Measurements from ENCODE around the gene AQP12B. TPM values are rescaled to one million over a fixed set of nuclear protein-coding genes. Genes with fewer than 3 reads are reported as not detected.

AQP12B gene
- total and polyA plus RNA-seq, 7 experiments from 2014 or later, result not detected

DNA sequence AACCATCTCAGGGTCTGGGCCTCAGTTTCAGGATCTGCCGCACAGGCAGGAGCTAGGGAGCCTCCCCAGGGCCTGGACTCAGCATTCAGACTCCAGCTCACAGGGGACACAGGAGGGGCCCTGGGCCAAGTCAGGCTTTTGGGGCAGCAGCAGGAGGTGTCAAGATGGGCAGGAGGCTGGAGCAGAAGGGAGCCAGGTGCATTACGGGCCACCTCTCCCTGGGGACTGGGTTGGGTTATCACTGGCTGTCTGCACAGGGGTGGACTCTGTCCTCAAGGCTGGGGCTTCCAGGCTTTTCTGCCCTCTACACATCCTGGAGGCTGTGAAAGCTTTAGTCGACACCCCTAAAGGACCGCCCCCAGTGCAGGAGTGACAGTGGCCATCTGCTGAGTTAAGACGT lies 29.0 kb upstream of the AQP12B start:
- H3K4me3 Mint-ChIP-seq, result no peak overlapping the region
- H3K27me3 Mint-ChIP-seq, result peaks cover 0 to 19% (median 0%) of the 10 kb centered on the region in 5 donors

DNA sequence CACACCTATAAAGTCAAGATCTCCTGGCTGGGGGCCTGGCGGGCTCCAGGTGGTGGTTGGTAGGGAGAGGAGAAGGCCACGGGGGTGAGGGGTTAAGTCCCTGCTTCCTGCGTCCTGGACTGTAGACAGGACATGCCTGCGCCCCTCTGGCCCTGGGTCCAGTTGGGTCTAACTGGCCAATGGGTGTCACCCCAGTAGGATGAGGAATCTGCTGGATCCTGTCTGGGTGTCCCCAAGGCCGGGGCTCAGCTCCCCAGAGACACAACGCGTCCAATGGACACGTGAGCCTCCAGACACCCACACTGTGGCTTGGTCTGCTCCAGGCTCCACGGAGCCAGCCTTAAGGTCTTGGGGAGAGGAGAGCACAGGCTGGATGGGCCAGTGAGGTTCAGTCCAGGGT lies 28.6 kb upstream of the AQP12B start:
- H3K4me3 ChIP-seq (ENCODE audit: low read length), result no peak overlapping the region
- no peaks in the 10 kb centered on the region for H3K27me3 ChIP-seq (ENCODE audit: control insufficient read depth in 2 of 2, insufficient read depth in 2 of 2, low read length in 2 of 2)
- Mint-ChIP-seq H3K36me3 (no peaks in the 10 kb centered on the region), H3K9me3 (no peaks in the 10 kb centered on the region), H3K4me3 (no peak overlapping the region), H3K27ac (no peak overlapping the region), H3K4me1 (no peaks in the 10 kb centered on the region), H3K27me3 (peaks cover 0 to 19% (median 0%) of the 10 kb centered on the region in 5 donors)
- H3K27ac ChIP-seq (ENCODE audit: low read depth, low read length), result no peak overlapping the region
- DNase-seq (no peak), ATAC-seq (no peak)
- intact Hi-C loops (cut with micrococcal nuclease), result no loop called here
- H3K36me3 ChIP-seq (ENCODE audit: control insufficient read depth in 2 of 3, insufficient read depth in 3 of 3, low read length in 3 of 3), result no peaks in the 10 kb centered on the region
- CTCF ChIA-PET, result no interaction called here
- no peaks in the 10 kb centered on the region for H3K4me1 ChIP-seq (ENCODE audit: control insufficient read depth in 2 of 2, insufficient read depth in 2 of 2, low read length in 2 of 2)
- POLR2A ChIA-PET, result no interaction called here
- no peaks in the 10 kb centered on the region for H3K9me3 ChIP-seq (ENCODE audit: control insufficient read depth in 2 of 3, low read length in 3 of 3)

More for the DNA sequence above, 29.0 kb upstream of the AQP12B start:
- ChIA-PET POLR2A (no interaction called here), CTCF (no interaction called here)
- no peaks in the 10 kb centered on the region for H3K4me1 ChIP-seq (ENCODE audit: control insufficient read depth in 2 of 2, insufficient read depth in 2 of 2, low read length in 2 of 2)
- Mint-ChIP-seq H3K9me3 (no peaks in the 10 kb centered on the region), H3K27ac (no peak overlapping the region), H3K36me3 (no peaks in the 10 kb centered on the region), H3K4me1 (no peaks in the 10 kb centered on the region)
- no peaks in the 10 kb centered on the region for H3K9me3 ChIP-seq (ENCODE audit: control insufficient read depth in 2 of 3, low read length in 3 of 3)
- ATAC-seq (no peak), DNase-seq (no peak)
- no peak overlapping the region for H3K27ac ChIP-seq (ENCODE audit: low read depth, low read length)
- no peaks in the 10 kb centered on the region for H3K36me3 ChIP-seq (ENCODE audit: control insufficient read depth in 2 of 3, insufficient read depth in 3 of 3, low read length in 3 of 3)
- intact Hi-C loops (cut with micrococcal nuclease), result no loop called here
- H3K27me3 ChIP-seq (ENCODE audit: control insufficient read depth in 2 of 2, insufficient read depth in 2 of 2, low read length in 2 of 2), result no peaks in the 10 kb centered on the region
- H3K4me3 ChIP-seq (ENCODE audit: low read length), result no peak overlapping the region

GRCh38 chr2:240708457-240708856 lies 25.8 kb upstream of the AQP12B start:
- POLR2A ChIA-PET, result no interaction called here
- Mint-ChIP-seq H3K27me3 (peaks cover under 1 to 36% (median 5%) of the 10 kb centered on the region in 5 donors), H3K4me1 (peaks cover 11 to 15% (median 14%) of the 10 kb centered on the region in 7 donors), H3K36me3 (no peaks in the 10 kb centered on the region), H3K27ac (no peak overlapping the region), H3K9me3 (peaks cover 0 to 3% (median 0%) of the 10 kb centered on the region in 11 donors), H3K4me3 (no peak overlapping the region)
- ATAC-seq, result no peak
- Histone ChIP-seq H3K4me3 (ENCODE audit: low read length) (no peak overlapping the region), H3K4me1 (ENCODE audit: control insufficient read depth in 2 of 2, insufficient read depth in 2 of 2, low read length in 2 of 2) (peaks cover 10 to 21% of the 10 kb centered on the region in 2 donors), H3K9me3 (ENCODE audit: control insufficient read depth in 2 of 3, low read length in 3 of 3) (no peaks in the 10 kb centered on the region), H3K27ac (ENCODE audit: low read depth, low read length) (no peak overlapping the region), H3K27me3 (ENCODE audit: control insufficient read depth in 2 of 2, insufficient read depth in 2 of 2, low read length in 2 of 2) (peaks cover 0 to 3% of the 10 kb centered on the region in 2 donors), H3K36me3 (ENCODE audit: control insufficient read depth in 2 of 3, insufficient read depth in 3 of 3, low read length in 3 of 3) (no peaks in the 10 kb centered on the region)
- CTCF ChIA-PET, result no interaction called here
- intact Hi-C loops (cut with micrococcal nuclease), result loop anchor here in 1 of 2 donors (10.0 kb wide), 2 partner anchors 114 to 194 kb away; no protein-coding TSS in a partner anchor
- DNase-seq, result no peak

DNA sequence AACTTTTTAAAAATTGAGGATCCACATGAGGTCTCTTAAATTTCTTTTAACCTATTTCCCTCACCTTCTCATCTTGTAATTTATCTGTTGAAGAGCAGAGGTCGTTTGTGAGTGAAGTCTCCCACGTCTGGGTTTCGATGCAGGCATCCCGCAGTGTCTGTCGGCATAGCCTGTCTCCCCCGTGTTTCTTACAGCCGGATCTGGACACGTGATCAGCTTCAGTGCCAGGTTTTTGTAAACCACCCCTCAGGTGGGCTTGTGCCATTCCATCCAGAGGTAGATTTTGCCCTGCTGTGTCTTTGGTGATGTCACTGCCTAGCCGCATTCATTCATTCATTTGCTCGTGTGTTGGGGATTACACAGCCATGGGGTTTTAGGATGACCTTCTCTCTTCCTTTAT lies 25.1 kb upstream of the AQP12B start:
- CTCF ChIA-PET, result no interaction called here
- H3K4me3 Mint-ChIP-seq, result no peak overlapping the region
- Histone ChIP-seq H3K4me3 (ENCODE audit: low read length) (no peak overlapping the region), H3K4me1 (ENCODE audit: control insufficient read depth in 2 of 2, insufficient read depth in 2 of 2, low read length in 2 of 2) (peaks cover 10 to 22% of the 10 kb centered on the region in 2 donors), H3K27ac (ENCODE audit: low read depth, low read length) (no peak overlapping the region), H3K36me3 (ENCODE audit: control insufficient read depth in 2 of 3, insufficient read depth in 3 of 3, low read length in 3 of 3) (no peaks in the 10 kb centered on the region), H3K27me3 (ENCODE audit: control insufficient read depth in 2 of 2, insufficient read depth in 2 of 2, low read length in 2 of 2) (peaks cover 0 to 3% of the 10 kb centered on the region in 2 donors), H3K9me3 (ENCODE audit: control insufficient read depth in 2 of 3, low read length in 3 of 3) (no peaks in the 10 kb centered on the region)
- H3K27ac Mint-ChIP-seq, result no peak overlapping the region
- no peaks in the 10 kb centered on the region for H3K36me3 Mint-ChIP-seq
- DNase-seq (no peak), ATAC-seq (no peak)
- H3K27me3 Mint-ChIP-seq, result peaks cover 5 to 43% (median 10%) of the 10 kb centered on the region in 5 donors
- peaks cover 0 to 3% (median 0%) of the 10 kb centered on the region in 11 donors for H3K9me3 Mint-ChIP-seq
- POLR2A ChIA-PET, result no interaction called here
- intact Hi-C loops (cut with micrococcal nuclease), result loop anchor here in 1 of 2 donors (10.0 kb wide), 2 partner anchors 113 to 193 kb away; no protein-coding TSS in a partner anchor
- peaks cover 11 to 20% (median 17%) of the 10 kb centered on the region in 7 donors for H3K4me1 Mint-ChIP-seq

GRCh38 chr2:240707043-240707756 lies 24.5 kb upstream of the AQP12B start:
- H3K4me1 ChIP-seq (ENCODE audit: control insufficient read depth in 2 of 2, insufficient read depth in 2 of 2, low read length in 2 of 2), result peaks cover 10 to 22% of the 10 kb centered on the region in 2 donors
- no peak overlapping the region for H3K4me3 ChIP-seq (ENCODE audit: low read length)
- intact Hi-C loops (cut with micrococcal nuclease), result loop anchor here in 1 of 2 donors (10.0 kb wide), 2 partner anchors 112 to 192 kb away; no protein-coding TSS in a partner anchor
- CTCF ChIA-PET, result no interaction called here
- Mint-ChIP-seq H3K36me3 (no peaks in the 10 kb centered on the region), H3K27me3 (peaks cover 5 to 46% (median 10%) of the 10 kb centered on the region in 5 donors), H3K4me1 (peaks cover 15 to 20% (median 17%) of the 10 kb centered on the region in 7 donors), H3K4me3 (no peak overlapping the region), H3K27ac (peak overlapping the region in 1 of 9 donors; percentile 36), H3K9me3 (peaks cover 0 to 3% (median 0%) of the 10 kb centered on the region in 11 donors)
- H3K27ac ChIP-seq (ENCODE audit: low read depth, low read length), result no peak overlapping the region
- H3K9me3 ChIP-seq (ENCODE audit: control insufficient read depth in 2 of 3, low read length in 3 of 3), result no peaks in the 10 kb centered on the region
- no peaks in the 10 kb centered on the region for H3K36me3 ChIP-seq (ENCODE audit: control insufficient read depth in 2 of 3, insufficient read depth in 3 of 3, low read length in 3 of 3)
- ATAC-seq (no peak), DNase-seq (no peak)
- H3K27me3 ChIP-seq (ENCODE audit: control insufficient read depth in 2 of 2, insufficient read depth in 2 of 2, low read length in 2 of 2), result peaks cover 0 to 3% of the 10 kb centered on the region in 2 donors
- POLR2A ChIA-PET, result no interaction called here

DNA sequence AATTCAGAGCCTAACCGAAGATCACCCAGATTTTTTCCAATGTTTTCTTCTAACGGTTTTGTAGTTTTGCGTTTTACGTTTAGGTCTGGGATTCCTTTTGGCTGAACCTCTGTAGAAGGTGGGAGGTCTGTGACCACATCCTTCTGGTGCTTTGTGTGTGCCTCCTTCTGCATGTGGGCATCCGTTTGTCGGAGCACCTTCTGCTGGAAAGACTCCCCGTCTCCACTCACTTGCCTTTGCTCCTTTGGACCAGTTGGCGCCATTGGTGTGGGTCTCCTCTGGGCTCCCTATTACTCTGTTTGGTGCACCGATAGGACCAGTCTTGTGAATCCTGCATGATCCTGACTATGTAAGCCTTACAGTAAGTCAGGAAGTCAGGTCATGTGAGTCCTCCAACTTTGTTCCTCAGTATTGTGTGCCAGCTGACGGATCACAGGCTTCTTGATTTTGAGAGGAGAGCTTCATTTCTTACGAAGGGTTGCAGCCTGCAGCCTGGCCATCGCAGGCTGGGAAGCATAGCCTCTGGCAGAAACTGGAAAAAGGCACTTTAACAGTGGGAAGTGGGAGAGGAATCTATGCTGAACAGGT lies 22.6 kb upstream of the AQP12B start:
- ChIA-PET CTCF (interaction anchor here (0.6 kb wide), 1 partner anchor 140 kb away, joined by 3 read pairs; no protein-coding TSS in a partner anchor), POLR2A (interaction anchor here (0.8 kb wide), 1 partner anchor 83 kb away, joined by 5 read pairs; no protein-coding TSS in a partner anchor)
- H3K9me3 ChIP-seq (ENCODE audit: control insufficient read depth in 2 of 3, low read length in 3 of 3), result no peaks in the 10 kb centered on the region
- H3K27ac Mint-ChIP-seq, result peak overlapping the region in 3 of 9 donors; percentile 15 to 78 (median 46)
- no peak overlapping the region for H3K27ac ChIP-seq (ENCODE audit: low read depth, low read length)
- H3K36me3 ChIP-seq (ENCODE audit: control insufficient read depth in 2 of 3, insufficient read depth in 3 of 3, low read length in 3 of 3), result no peaks in the 10 kb centered on the region
- intact Hi-C loops (cut with micrococcal nuclease), result loop anchor here in 1 of 2 donors (10.0 kb wide), 2 partner anchors 110 to 190 kb away; no protein-coding TSS in a partner anchor
- no peaks in the 10 kb centered on the region for H3K36me3 Mint-ChIP-seq
- H3K4me1 Mint-ChIP-seq, result peaks cover 15 to 20% (median 17%) of the 10 kb centered on the region in 7 donors
- H3K4me3 ChIP-seq (ENCODE audit: low read length), result no peak overlapping the region
- DNase-seq (peak in 3 of 9 donors; percentile 23 to 25 (median 24)), ATAC-seq (peak; percentile 42)
- H3K4me1 ChIP-seq (ENCODE audit: control insufficient read depth in 2 of 2, insufficient read depth in 2 of 2, low read length in 2 of 2), result peaks cover 10 to 22% of the 10 kb centered on the region in 2 donors
- H3K4me3 Mint-ChIP-seq, result peak overlapping the region in 9 of 10 donors; percentile 39 to 78 (median 57)
- peaks cover 5 to 46% (median 10%) of the 10 kb centered on the region in 5 donors for H3K27me3 Mint-ChIP-seq
- peaks cover 0 to 3% (median 0%) of the 10 kb centered on the region in 11 donors for H3K9me3 Mint-ChIP-seq
- peaks cover 0 to 3% of the 10 kb centered on the region in 2 donors for H3K27me3 ChIP-seq (ENCODE audit: control insufficient read depth in 2 of 2, insufficient read depth in 2 of 2, low read length in 2 of 2)

Measured in naive thymus-derived CD4-positive, alpha-beta T cell (primary cell).